HepG2 (cell line): ENCODE data around the gene CDC34. TPM values are rescaled to one million over a fixed set of nuclear protein-coding genes. Genes with fewer than 3 reads are reported as not detected.

Source experiments
- BRD4 ChIP-seq: sonication (generic); formaldehyde crosslinking; IDR thresholded peaks from 2 replicates; pipeline ENCODE4 v1.4.0; 2020; ENCODE audit warnings: missing genetic modification reagents
- CBFB ChIP-seq: sonication (generic); formaldehyde crosslinking; IDR thresholded peaks from 2 replicates; pipeline ENCODE4 v1.4.0; 2020; ENCODE audit warnings: missing genetic modification reagents
- ELF1 ChIP-seq: sonication (generic); formaldehyde crosslinking; IDR thresholded peaks from 2 replicates; pipeline ENCODE4 v1.4.0; 2020; ENCODE audit warnings: missing genetic modification reagents
- FIP1L1 ChIP-seq: fragments of 200-400 bp; formaldehyde crosslinking; IDR thresholded peaks from 2 replicates; pipeline ENCODE4 v1.6.1; 2018; ENCODE audit warnings: low read depth, mild to moderate bottlenecking, low read length, moderate library complexity, borderline replicate concordance; ENCODE audit not compliant: insufficient read depth
- JARID2 ChIP-seq: sonication (generic); formaldehyde crosslinking; IDR thresholded peaks from 2 replicates; pipeline ENCODE4 v1.8.1; 2023; ENCODE audit warnings: missing genetic modification reagents, inconsistent platforms; ENCODE audit not compliant: insufficient replicate concordance
- KDM6A ChIP-seq: IDR thresholded peaks from 2 replicates; pipeline ENCODE4 v1.6.1; 2016; ENCODE audit warnings: low read depth
- NFE2L2 ChIP-seq: fragments of 150-350 bp; IDR thresholded peaks from 2 replicates; pipeline ENCODE4 v1.6.1; 2014; ENCODE audit warnings: low read length
- RARG ChIP-seq: sonication (generic); formaldehyde crosslinking; IDR thresholded peaks from 2 replicates; pipeline ENCODE4 v1.4.0; 2020; ENCODE audit warnings: low read depth, mild to moderate bottlenecking, missing genetic modification reagents
- SP2 ChIP-seq: sonication (generic); formaldehyde crosslinking; IDR thresholded peaks from 2 replicates; pipeline ENCODE4 v1.5.1; 2020; ENCODE audit warnings: mild to moderate bottlenecking, missing genetic modification reagents
- YY1 ChIP-seq: IDR thresholded peaks from 2 replicates; pipeline ENCODE4 v1.6.1; 2011; ENCODE audit warnings: low read length, low read depth, moderate library complexity, mild to moderate bottlenecking; ENCODE audit not compliant: insufficient read depth, insufficient replicate concordance
- ZFP1 ChIP-seq: IDR thresholded peaks from 2 replicates; pipeline ENCODE4 v1.6.1; 2016
- ZNF367 ChIP-seq: sonication (generic); formaldehyde crosslinking; IDR thresholded peaks from 2 replicates; pipeline ENCODE4 v1.4.0; 2020; ENCODE audit warnings: missing genetic modification reagents, borderline replicate concordance
- ZNF431 ChIP-seq: sonication (generic); formaldehyde crosslinking; IDR thresholded peaks from 2 replicates; pipeline ENCODE4 v1.9.0; 2022; ENCODE audit warnings: missing genetic modification reagents, low read depth, mild to moderate bottlenecking, borderline replicate concordance
- ZNF446 ChIP-seq: sonication (generic); formaldehyde crosslinking; IDR thresholded peaks from 2 replicates; pipeline ENCODE4 v1.5.0; 2020; ENCODE audit warnings: mild to moderate bottlenecking, missing genetic modification reagents
- ZNF501 ChIP-seq: sonication (generic); formaldehyde crosslinking; IDR thresholded peaks from 2 replicates; pipeline ENCODE4 v1.5.1; 2020; ENCODE audit warnings: mild to moderate bottlenecking, moderate library complexity, missing genetic modification reagents
- ZNF563 ChIP-seq: sonication (generic); formaldehyde crosslinking; IDR thresholded peaks from 2 replicates; pipeline ENCODE4 v1.8.0; 2022; ENCODE audit warnings: mild to moderate bottlenecking, moderate library complexity, missing genetic modification reagents
- polyA plus RNA-seq, 8 experiments: library from polyadenylated mRNA; depleted of rRNA in 3 of 8; stranded (reverse) in 7 of 8; unstranded in 1 of 8; fragments of >200 nt; fragmentation: Illumina TruSeq in 4 of 8; extraction: Trizol in 4 of 8; gene quantifications; 2 replicates each; pipeline versions ENCODE4 v1.2.1 to v1.2.3, GENCODE V29; 2011 to 2016; ENCODE audit warnings: low read depth in 4 of 8, missing spikeins in 1 of 8, mixed read lengths in 1 of 8; ENCODE audit not compliant: insufficient read depth in 1 of 8
- total RNA-seq, 5 experiments: library from RNA; depleted of rRNA; stranded (reverse); fragments of >200 nt; fragmentation: Illumina TruSeq; extraction: Trizol; gene quantifications; 2 replicates each; pipeline ENCODE4 v1.2.3, GENCODE V29; 2016; ENCODE audit warnings: low read depth in 1 of 5
- TF ChIP-seq, protein P1 (sequence below): sonication (generic); formaldehyde crosslinking; IDR thresholded peaks from 2 replicates; pipeline ENCODE4 v1.4.0; 2020; ENCODE audit warnings: missing genetic modification reagents
- TF ChIP-seq, protein P2 (sequence below): sonication (generic); formaldehyde crosslinking; IDR thresholded peaks from 2 replicates; pipeline ENCODE4 v1.4.0; 2020; ENCODE audit warnings: missing genetic modification reagents, mild to moderate bottlenecking, borderline replicate concordance
- TF ChIP-seq, protein P3 (sequence below): sonication (generic); formaldehyde crosslinking; conservative IDR thresholded peaks from 2 replicates; pipeline ENCODE4 v1.8.0; 2022; ENCODE audit warnings: mild to moderate bottlenecking, moderate library complexity, missing genetic modification reagents
- TF ChIP-seq, protein P4 (sequence below): sonication (generic); formaldehyde crosslinking; IDR thresholded peaks from 2 replicates; pipeline ENCODE4 v1.4.0; 2020; ENCODE audit warnings: low read depth, missing genetic modification reagents
- TF ChIP-seq, protein P5 (sequence below): sonication (generic); formaldehyde crosslinking; conservative IDR thresholded peaks from 2 replicates; pipeline ENCODE4 v1.8.1; 2023; ENCODE audit warnings: missing genetic modification reagents

CDC34 gene
- total and polyA plus RNA-seq, 2 of the 13 experiments (the other 11 are each of a cell fraction or from before 2014, with no cell fraction given) = 138 to 150 TPM

DNA sequence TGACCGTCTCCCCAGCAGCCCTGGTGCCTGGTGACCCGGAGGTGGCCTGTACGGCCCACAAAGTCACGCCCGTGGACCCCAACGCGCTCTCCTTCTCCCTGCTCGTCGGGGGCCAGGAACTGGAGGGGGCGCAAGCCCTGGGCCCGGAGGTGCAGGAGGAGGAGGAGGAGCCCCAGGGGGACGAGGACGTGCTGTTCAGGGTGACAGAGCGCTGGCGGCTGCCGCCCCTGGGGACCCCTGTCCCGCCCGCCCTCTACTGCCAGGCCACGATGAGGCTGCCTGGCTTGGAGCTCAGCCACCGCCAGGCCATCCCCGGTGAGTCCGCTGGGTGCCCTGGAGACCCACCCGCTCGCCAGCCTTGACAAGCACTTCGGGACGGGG, 33.1 kb upstream of the CDC34 start (continued):
- TF ChIP-seq, protein P1, sequence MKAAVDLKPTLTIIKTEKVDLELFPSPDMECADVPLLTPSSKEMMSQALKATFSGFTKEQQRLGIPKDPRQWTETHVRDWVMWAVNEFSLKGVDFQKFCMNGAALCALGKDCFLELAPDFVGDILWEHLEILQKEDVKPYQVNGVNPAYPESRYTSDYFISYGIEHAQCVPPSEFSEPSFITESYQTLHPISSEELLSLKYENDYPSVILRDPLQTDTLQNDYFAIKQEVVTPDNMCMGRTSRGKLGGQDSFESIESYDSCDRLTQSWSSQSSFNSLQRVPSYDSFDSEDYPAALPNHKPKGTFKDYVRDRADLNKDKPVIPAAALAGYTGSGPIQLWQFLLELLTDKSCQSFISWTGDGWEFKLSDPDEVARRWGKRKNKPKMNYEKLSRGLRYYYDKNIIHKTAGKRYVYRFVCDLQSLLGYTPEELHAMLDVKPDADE (CRISPR knock-in tag) = no peak
- no peak for TF ChIP-seq JARID2
- no peak for TF ChIP-seq ZNF367
- no peak for TF ChIP-seq ZFP1
- TF ChIP-seq CBFB (CRISPR knock-in tag) = no peak
- TF ChIP-seq SP2 (CRISPR knock-in tag) = no peak
- TF ChIP-seq ELF1 (CRISPR knock-in tag) = no peak
- TF ChIP-seq, protein P2, sequence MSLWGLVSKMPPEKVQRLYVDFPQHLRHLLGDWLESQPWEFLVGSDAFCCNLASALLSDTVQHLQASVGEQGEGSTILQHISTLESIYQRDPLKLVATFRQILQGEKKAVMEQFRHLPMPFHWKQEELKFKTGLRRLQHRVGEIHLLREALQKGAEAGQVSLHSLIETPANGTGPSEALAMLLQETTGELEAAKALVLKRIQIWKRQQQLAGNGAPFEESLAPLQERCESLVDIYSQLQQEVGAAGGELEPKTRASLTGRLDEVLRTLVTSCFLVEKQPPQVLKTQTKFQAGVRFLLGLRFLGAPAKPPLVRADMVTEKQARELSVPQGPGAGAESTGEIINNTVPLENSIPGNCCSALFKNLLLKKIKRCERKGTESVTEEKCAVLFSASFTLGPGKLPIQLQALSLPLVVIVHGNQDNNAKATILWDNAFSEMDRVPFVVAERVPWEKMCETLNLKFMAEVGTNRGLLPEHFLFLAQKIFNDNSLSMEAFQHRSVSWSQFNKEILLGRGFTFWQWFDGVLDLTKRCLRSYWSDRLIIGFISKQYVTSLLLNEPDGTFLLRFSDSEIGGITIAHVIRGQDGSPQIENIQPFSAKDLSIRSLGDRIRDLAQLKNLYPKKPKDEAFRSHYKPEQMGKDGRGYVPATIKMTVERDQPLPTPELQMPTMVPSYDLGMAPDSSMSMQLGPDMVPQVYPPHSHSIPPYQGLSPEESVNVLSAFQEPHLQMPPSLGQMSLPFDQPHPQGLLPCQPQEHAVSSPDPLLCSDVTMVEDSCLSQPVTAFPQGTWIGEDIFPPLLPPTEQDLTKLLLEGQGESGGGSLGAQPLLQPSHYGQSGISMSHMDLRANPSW (CRISPR knock-in tag) = no peak
- TF ChIP-seq FIP1L1 = no peak
- no peak for TF ChIP-seq ZNF431
- TF ChIP-seq, protein P3, sequence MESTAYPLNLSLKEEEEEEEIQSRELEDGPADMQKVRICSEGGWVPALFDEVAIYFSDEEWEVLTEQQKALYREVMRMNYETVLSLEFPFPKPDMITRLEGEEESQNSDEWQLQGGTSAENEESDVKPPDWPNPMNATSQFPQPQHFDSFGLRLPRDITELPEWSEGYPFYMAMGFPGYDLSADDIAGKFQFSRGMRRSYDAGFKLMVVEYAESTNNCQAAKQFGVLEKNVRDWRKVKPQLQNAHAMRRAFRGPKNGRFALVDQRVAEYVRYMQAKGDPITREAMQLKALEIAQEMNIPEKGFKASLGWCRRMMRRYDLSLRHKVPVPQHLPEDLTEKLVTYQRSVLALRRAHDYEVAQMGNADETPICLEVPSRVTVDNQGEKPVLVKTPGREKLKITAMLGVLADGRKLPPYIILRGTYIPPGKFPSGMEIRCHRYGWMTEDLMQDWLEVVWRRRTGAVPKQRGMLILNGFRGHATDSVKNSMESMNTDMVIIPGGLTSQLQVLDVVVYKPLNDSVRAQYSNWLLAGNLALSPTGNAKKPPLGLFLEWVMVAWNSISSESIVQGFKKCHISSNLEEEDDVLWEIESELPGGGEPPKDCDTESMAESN = no peak
- TF ChIP-seq, protein P4, sequence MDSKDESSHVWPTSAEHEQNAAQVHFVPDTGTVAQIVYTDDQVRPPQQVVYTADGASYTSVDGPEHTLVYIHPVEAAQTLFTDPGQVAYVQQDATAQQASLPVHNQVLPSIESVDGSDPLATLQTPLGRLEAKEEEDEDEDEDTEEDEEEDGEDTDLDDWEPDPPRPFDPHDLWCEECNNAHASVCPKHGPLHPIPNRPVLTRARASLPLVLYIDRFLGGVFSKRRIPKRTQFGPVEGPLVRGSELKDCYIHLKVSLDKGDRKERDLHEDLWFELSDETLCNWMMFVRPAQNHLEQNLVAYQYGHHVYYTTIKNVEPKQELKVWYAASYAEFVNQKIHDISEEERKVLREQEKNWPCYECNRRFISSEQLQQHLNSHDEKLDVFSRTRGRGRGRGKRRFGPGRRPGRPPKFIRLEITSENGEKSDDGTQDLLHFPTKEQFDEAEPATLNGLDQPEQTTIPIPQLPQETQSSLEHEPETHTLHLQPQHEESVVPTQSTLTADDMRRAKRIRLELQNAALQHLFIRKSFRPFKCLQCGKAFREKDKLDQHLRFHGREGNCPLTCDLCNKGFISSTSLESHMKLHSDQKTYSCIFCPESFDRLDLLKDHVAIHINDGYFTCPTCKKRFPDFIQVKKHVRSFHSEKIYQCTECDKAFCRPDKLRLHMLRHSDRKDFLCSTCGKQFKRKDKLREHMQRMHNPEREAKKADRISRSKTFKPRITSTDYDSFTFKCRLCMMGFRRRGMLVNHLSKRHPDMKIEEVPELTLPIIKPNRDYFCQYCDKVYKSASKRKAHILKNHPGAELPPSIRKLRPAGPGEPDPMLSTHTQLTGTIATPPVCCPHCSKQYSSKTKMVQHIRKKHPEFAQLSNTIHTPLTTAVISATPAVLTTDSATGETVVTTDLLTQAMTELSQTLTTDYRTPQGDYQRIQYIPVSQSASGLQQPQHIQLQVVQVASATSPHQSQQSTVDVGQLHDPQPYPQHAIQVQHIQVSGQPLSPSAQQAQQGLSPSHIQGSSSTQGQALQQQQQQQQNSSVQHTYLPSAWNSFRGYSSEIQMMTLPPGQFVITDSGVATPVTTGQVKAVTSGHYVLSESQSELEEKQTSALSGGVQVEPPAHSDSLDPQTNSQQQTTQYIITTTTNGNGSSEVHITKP (CRISPR knock-in tag) = no peak
- TF ChIP-seq NFE2L2 = no peak
- TF ChIP-seq BRD4 (CRISPR knock-in tag) = no peak
- no peak for TF ChIP-seq KDM6A
- TF ChIP-seq ZNF446 (CRISPR knock-in tag) = no peak
- no peak for TF ChIP-seq RARG (CRISPR knock-in tag)
- 0 out of 2 replicates have a peak, but pooled peaks have one; percentile 36 for TF ChIP-seq ZNF563
- TF ChIP-seq, protein P5, sequence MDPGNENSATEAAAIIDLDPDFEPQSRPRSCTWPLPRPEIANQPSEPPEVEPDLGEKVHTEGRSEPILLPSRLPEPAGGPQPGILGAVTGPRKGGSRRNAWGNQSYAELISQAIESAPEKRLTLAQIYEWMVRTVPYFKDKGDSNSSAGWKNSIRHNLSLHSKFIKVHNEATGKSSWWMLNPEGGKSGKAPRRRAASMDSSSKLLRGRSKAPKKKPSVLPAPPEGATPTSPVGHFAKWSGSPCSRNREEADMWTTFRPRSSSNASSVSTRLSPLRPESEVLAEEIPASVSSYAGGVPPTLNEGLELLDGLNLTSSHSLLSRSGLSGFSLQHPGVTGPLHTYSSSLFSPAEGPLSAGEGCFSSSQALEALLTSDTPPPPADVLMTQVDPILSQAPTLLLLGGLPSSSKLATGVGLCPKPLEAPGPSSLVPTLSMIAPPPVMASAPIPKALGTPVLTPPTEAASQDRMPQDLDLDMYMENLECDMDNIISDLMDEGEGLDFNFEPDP (CRISPR knock-in tag) = no peak
- 0 out of 2 replicates have a peak, but pooled peaks have one; percentile 35 for TF ChIP-seq ZNF501 (CRISPR knock-in tag)
- no peak for TF ChIP-seq YY1
